H1 (cell line): Measurements from ENCODE around the gene CYB561A3. TPM values are rescaled to one million over a fixed set of nuclear protein-coding genes. Genes with fewer than 3 reads are reported as not detected.

ENCODE experiments used
- CTCF ChIA-PET: fragments of 300-600 bp; sonication (Branson Sonifier 250); formaldehyde crosslinking; loops from one replicate; lab custom pipeline; 2021; ENCODE audit not compliant: partially characterized antibody; lab: Charles Lee
- POLR2A ChIA-PET: fragments of 300-600 bp; sonication (Branson Sonifier 250); formaldehyde crosslinking; loops from one replicate; lab custom pipeline; 2021; ENCODE audit warnings: inconsistent platforms; ENCODE audit not compliant: partially characterized antibody; lab: Charles Lee
- DNase-seq, 2 experiments: peaks; one replicate each; pipeline versions ENCODE4 v3.0.0 to v3.0.0-alpha.2; 2010 to 2022; ENCODE audit warnings: low spot score in 2 of 2, low read depth in 1 of 2, mixed read lengths in 1 of 2
- FAIRE-seq: peaks from 2 replicates; lab custom pipeline; 2011; peaks lifted over from hg19 to GRCh38; lab: Jason Lieb, UNC
- H2AFZ ChIP-seq: 2 replicates; pipeline ENCODE4 v1.8.1; 2012; ENCODE audit warnings: low read length, inconsistent platforms
- H2AK5ac ChIP-seq: 2 replicates; pipeline ENCODE4 v1.6.1; 2013; ENCODE audit warnings: low read depth, low read length
- H2BK120ac ChIP-seq: replicated peaks from 2 replicates; pipeline ENCODE3; 2013; ENCODE audit warnings: low read depth, low read length, inconsistent platforms
- H2BK12ac ChIP-seq: 2 replicates; pipeline ENCODE4 v1.6.1; 2013; ENCODE audit warnings: low read depth, low read length
- H2BK15ac ChIP-seq: 2 replicates; pipeline ENCODE4 v1.6.1; 2013; ENCODE audit warnings: low read length
- H2BK20ac ChIP-seq: 2 replicates; pipeline ENCODE4 v1.6.1; 2013; ENCODE audit warnings: low read length
- H2BK5ac ChIP-seq: 2 replicates; pipeline ENCODE4 v1.6.1; 2013; ENCODE audit warnings: low read depth, low read length
- H3K14ac ChIP-seq: 2 replicates; pipeline ENCODE4 v1.6.1; 2013; ENCODE audit warnings: inconsistent platforms; ENCODE audit not compliant: insufficient read length
- H3K18ac ChIP-seq: 2 replicates; pipeline ENCODE4 v1.6.1; 2013; ENCODE audit warnings: low read length; ENCODE audit errors: extremely low read depth
- H3K23ac ChIP-seq: 2 replicates; pipeline ENCODE4 v1.6.1; 2013; ENCODE audit warnings: inconsistent platforms; ENCODE audit not compliant: insufficient read length
- H3K23me2 ChIP-seq: 2 replicates; pipeline ENCODE4 v1.6.1; 2013; ENCODE audit warnings: low read depth, low read length
- H3K27ac ChIP-seq: 2 replicates; pipeline ENCODE4 v1.6.1; 2011; ENCODE audit warnings: low read depth, low read length, inconsistent platforms
- H3K27me3 ChIP-seq, 4 experiments: replicated peaks in 1 of 4; 1 replicate in 1 of 4; 2 replicates in 3 of 4; pipeline versions ENCODE4 v1.6.1 to v1.8.1; 2011 to 2013; ENCODE audit warnings: low read length in 3 of 4, mild to moderate bottlenecking in 3 of 4, inconsistent platforms in 2 of 4, mixed read lengths in 2 of 4, moderate library complexity in 1 of 4; ENCODE audit not compliant: control insufficient read depth in 3 of 4, insufficient read depth in 3 of 4; ENCODE audit errors: extremely low read depth in 1 of 4
- H3K36me3 ChIP-seq, 4 experiments: 2 replicates each; pipeline versions ENCODE4 v1.6.1 to v1.8.1; 2011 to 2013; ENCODE audit warnings: mild to moderate bottlenecking in 4 of 4, low read length in 3 of 4, moderate library complexity in 2 of 4, control low read depth in 1 of 4, inconsistent platforms in 1 of 4; ENCODE audit not compliant: insufficient read depth in 4 of 4, control insufficient read depth in 2 of 4
- H3K4ac ChIP-seq: replicated peaks from 2 replicates; pipeline ENCODE3; 2013; ENCODE audit warnings: low read length, low read depth, mixed read lengths, inconsistent platforms; ENCODE audit not compliant: insufficient read length
- H3K4me1 ChIP-seq, 4 experiments: replicated peaks in 1 of 4; 1 replicate in 1 of 4; 2 replicates in 3 of 4; pipeline versions ENCODE4 v1.6.1 to v1.8.1; 2011 to 2013; ENCODE audit warnings: low read length in 3 of 4, inconsistent platforms in 2 of 4, mixed read lengths in 1 of 4; ENCODE audit not compliant: insufficient read depth in 4 of 4, control insufficient read depth in 3 of 4
- H3K4me2 ChIP-seq, 2 experiments: 2 replicates each; pipeline versions ENCODE4 v1.6.1 to v1.8.1; 2011 to 2013; ENCODE audit warnings: low read depth in 2 of 2, low read length in 2 of 2, control low read depth in 1 of 2, inconsistent platforms in 1 of 2, mild to moderate bottlenecking in 1 of 2; ENCODE audit not compliant: insufficient read depth in 1 of 2
- H3K4me3 ChIP-seq, 4 experiments: fragments of 200-600, 300-600 bp in 1 of 4; sonication (generic), shearing (Covaris generic), sonication (Bioruptor Twin) in 1 of 4; 2 replicates each; pipeline versions ENCODE4 v1.5.1 to v1.8.1; 2011 to 2016; ENCODE audit warnings: low read length in 4 of 4, low read depth in 3 of 4, control low read depth in 2 of 4, inconsistent platforms in 2 of 4, mild to moderate bottlenecking in 2 of 4, mixed read lengths in 1 of 4, moderate library complexity in 1 of 4; ENCODE audit not compliant: insufficient read depth in 2 of 4; ENCODE audit errors: extremely low read depth in 1 of 4
- H3K56ac ChIP-seq: replicated peaks from 2 replicates; pipeline ENCODE3; 2013; ENCODE audit warnings: low read depth, mild to moderate bottlenecking, mixed read lengths, low read length, inconsistent platforms; ENCODE audit not compliant: insufficient read length
- H3K79me1 ChIP-seq: 2 replicates; pipeline ENCODE4 v1.6.1; 2013; ENCODE audit warnings: low read depth, low read length, control low read depth
- H3K79me2 ChIP-seq, 2 experiments: 2 replicates each; pipeline versions ENCODE4 v1.6.1 to v1.8.1; 2012 to 2013; ENCODE audit warnings: low read length in 2 of 2, mild to moderate bottlenecking in 2 of 2, inconsistent platforms in 1 of 2; ENCODE audit not compliant: insufficient read depth in 2 of 2, control insufficient read depth in 1 of 2
- H3K9ac ChIP-seq, 4 experiments: replicated peaks in 1 of 4; 1 replicate in 1 of 4; 2 replicates in 3 of 4; pipeline versions ENCODE4 v1.6.1 to v1.8.1; 2011 to 2013; ENCODE audit warnings: low read depth in 3 of 4, low read length in 3 of 4, control low read depth in 2 of 4, mild to moderate bottlenecking in 2 of 4, moderate library complexity in 2 of 4, inconsistent platforms in 1 of 4; ENCODE audit errors: extremely low read depth in 1 of 4
- H3K9me3 ChIP-seq, 2 experiments: 2 replicates each; pipeline versions ENCODE4 v1.6.1 to v1.8.1; 2012 to 2013; ENCODE audit warnings: mild to moderate bottlenecking in 2 of 2, moderate library complexity in 2 of 2, control low read depth in 1 of 2, inconsistent platforms in 1 of 2, low read depth in 1 of 2, low read length in 1 of 2, mixed read lengths in 1 of 2; ENCODE audit not compliant: insufficient read depth in 2 of 2
- H4K20me1 ChIP-seq, 2 experiments: replicated peaks in 1 of 2; 2 replicates each; pipeline versions ENCODE3 to v1.8.1; 2011 to 2013; ENCODE audit warnings: inconsistent platforms in 2 of 2, low read length in 2 of 2, mild to moderate bottlenecking in 1 of 2; ENCODE audit not compliant: insufficient read depth in 2 of 2, control insufficient read depth in 1 of 2
- H4K5ac ChIP-seq: 2 replicates; pipeline ENCODE4 v1.6.1; 2013; ENCODE audit warnings: low read length, low read depth, mixed read lengths, inconsistent platforms; ENCODE audit not compliant: insufficient read length
- H4K8ac ChIP-seq: 2 replicates; pipeline ENCODE4 v1.8.0; 2013; ENCODE audit warnings: mild to moderate bottlenecking, moderate library complexity, low read length, inconsistent platforms; ENCODE audit not compliant: insufficient read depth; ENCODE audit errors: extremely low read depth
- H4K91ac ChIP-seq: replicated peaks from 2 replicates; pipeline ENCODE3; 2013; ENCODE audit warnings: low read length, mixed read lengths, inconsistent platforms; ENCODE audit not compliant: insufficient read length
- ASH2L ChIP-seq: fragments of 200-600, 300-600 bp; sonication (generic); IDR thresholded peaks from one replicate; pipeline ENCODE4 v1.7.1; 2017; ENCODE audit warnings: low read length
- CBX5 ChIP-seq: fragments of 300-800, 300-1000 bp; sonication (generic); IDR thresholded peaks from 2 replicates; pipeline ENCODE4 v1.7.1; 2016; ENCODE audit warnings: antibody characterized with exemption, low read length, low read depth
- CEBPB ChIP-seq: IDR thresholded peaks from 2 replicates; pipeline ENCODE4 v1.6.1; 2012; ENCODE audit warnings: low read depth, low read length
- CREB1 ChIP-seq: IDR thresholded peaks from 2 replicates; pipeline ENCODE4 v1.6.1; 2012; ENCODE audit warnings: inconsistent platforms
- EP300 ChIP-seq, 2 experiments: IDR thresholded peaks; 1 replicate in 1 of 2; 2 replicates in 1 of 2; pipeline ENCODE4 v1.6.1; 2011 to 2012; ENCODE audit warnings: low read depth in 2 of 2, low read length in 2 of 2, mild to moderate bottlenecking in 2 of 2, borderline replicate concordance in 1 of 2, inconsistent platforms in 1 of 2, moderate library complexity in 1 of 2
- JUN ChIP-seq: IDR thresholded peaks from 2 replicates; pipeline ENCODE4 v1.6.1; 2011; ENCODE audit warnings: low read depth, mild to moderate bottlenecking, improper control_type of control experiment, low read length
- NRF1 ChIP-seq: IDR thresholded peaks from 2 replicates; pipeline ENCODE4 v1.6.1; 2011; ENCODE audit warnings: mild to moderate bottlenecking, low read depth, low read length, improper control_type of control experiment
- RXRA ChIP-seq: IDR thresholded peaks from 2 replicates; pipeline ENCODE4 v1.6.1; 2011; ENCODE audit warnings: low read depth, mild to moderate bottlenecking, low read length, moderate library complexity; ENCODE audit not compliant: insufficient read depth
- SIRT6 ChIP-seq: IDR thresholded peaks from one replicate; pipeline ENCODE4 v1.7.1; 2012; ENCODE audit warnings: low read length, inconsistent platforms
- SIX5 ChIP-seq: IDR thresholded peaks from 2 replicates; pipeline ENCODE4 v1.6.1; 2011; ENCODE audit warnings: mild to moderate bottlenecking, low read depth, low read length
- SP2 ChIP-seq: IDR thresholded peaks from 2 replicates; pipeline ENCODE4 v1.6.1; 2012; ENCODE audit warnings: mild to moderate bottlenecking, low read length, inconsistent platforms
- WGBS, 2 experiments: shearing (Covaris generic) in 1 of 2; methylation state at CpG; one replicate each; pipeline versions ENCODE4 v1.1.6 to v1.1.7; 2013 to 2015; ENCODE audit warnings: low lambda C conversion rate in 2 of 2, mixed read lengths in 2 of 2, inconsistent platforms in 1 of 2, low coverage in 1 of 2, missing lambda C conversion rate in 1 of 2; ENCODE audit not compliant: insufficient replicate concordance in 2 of 2, insufficient coverage in 1 of 2, insufficient read length in 1 of 2; ENCODE audit errors: extremely low coverage in 1 of 2, missing lambda C conversion rate in 1 of 2; 5-methylcytosine and 5-hydroxymethylcytosine counted together
- polyA plus RNA-seq, 7 experiments: library from polyadenylated mRNA; depleted of rRNA in 3 of 7; stranded (reverse) in 5 of 7; unstranded in 2 of 7; fragments of >200 nt in 5 of 7; fragments of 200-250 nt in 2 of 7; gene quantifications; 1 replicate in 5 of 7; 2 replicates in 1 of 7; 4 replicates in 1 of 7; pipeline versions ENCODE4 v1.2.1 to v1.2.3, GENCODE V29; 2011 to 2013; ENCODE audit warnings: missing spikeins in 2 of 7, mixed read lengths in 2 of 7
- total RNA-seq: library from RNA; stranded (reverse); fragmentation: NEBNext Ultra II Directional; extraction: Animal tissue kit (Norgen Biotek cat#: 25700); gene quantifications from 2 replicates; pipeline ENCODE4 v1.2.1, GENCODE V29; 2021

The CYB561A3 gene
- total and polyA plus RNA-seq, 2 of the 8 experiments (the other 6 are each of a cell fraction or from before 2014, with no cell fraction given), result 29.6 to 41.2 TPM

GRCh38 chr11:61310749-61311148 is 50.9 kb downstream of the CYB561A3 start:
- Histone ChIP-seq H3K4me3 (no peak overlapping the region), H3K79me2 (no peaks in the 10 kb centered on the region), H3K4ac (no peak overlapping the region), H2BK15ac (no peak overlapping the region), H3K9ac (no peak overlapping the region), H4K20me1 (peaks cover 2 to 6% of the 10 kb centered on the region in 2 experiments), H3K56ac (no peak overlapping the region), H2BK20ac (no peak overlapping the region), H3K23ac (no peak overlapping the region), H3K14ac (no peak overlapping the region), H3K9me3 (no peaks in the 10 kb centered on the region), H3K27ac (no peak overlapping the region), H3K27me3 (no peaks in the 10 kb centered on the region), H2BK120ac (no peak overlapping the region), H2AFZ (no peak overlapping the region), H3K4me2 (no peak overlapping the region)
- CTCF ChIA-PET, result interaction anchor here (0.5 to 3.0 kb wide), 10 partner anchors 9 to 82 kb away, joined by 3 to 8 read pairs (median 4); partner anchors contain the start of gene TMEM216
- 93% methylated on average over 8 of the region's 8 CpGs; no CpG with 5 or more reads in 1 of the 2 experiments for WGBS, 2 experiments
- TF ChIP-seq SIRT6 (no peak), NRF1 (no peak), EP300 (IDR thresholded peaks at IDR 0.05; ENCODE audit: borderline replicate concordance in 1 of 2, low read depth in 2 of 2, low read length in 2 of 2) (no peak), SIX5 (no peak), ASH2L (no peak), RXRA (no peak), CEBPB (no peak), CBX5 (no peak), SP2 (no peak), CREB1 (no peak), JUN (no peak)
- TF ChIP-seq, all 59 proteins: peak for 0
- Histone ChIP-seq H2AK5ac (no peak overlapping the region), H3K4me1 (no peaks in the 10 kb centered on the region), H3K79me1 (no peaks in the 10 kb centered on the region; the same call in 1 of the 2 replicates), H2BK12ac (no peak overlapping the region), H3K36me3 (peaks cover 66 to 89% (median 86%) of the 10 kb centered on the region in 4 experiments), H4K5ac (no peak overlapping the region), H4K91ac (no peak overlapping the region), H2BK5ac (no peak overlapping the region), H4K8ac (no peak overlapping the region), H3K23me2 (no peaks in the 10 kb centered on the region; the same call in 1 of the 2 replicates), H3K18ac (no peak overlapping the region)
- POLR2A ChIA-PET, result interaction anchor here (1.0 to 2.4 kb wide), 6 partner anchors 9 to 23 kb away, joined by 3 to 6 read pairs (median 4); partner anchors contain the start of gene TKFC
- FAIRE-seq, result no peak
- no peak for DNase-seq
